Peyer's patch (tissue), 4 donors: Measurements from ENCODE around the gene TAF1.
"Not testable (repeated sequence)": the region's sequence is repeated elsewhere in the genome, so short reads cannot be mapped to it uniquely, and the experiment has no call there.

Source experiments
- CTCF ChIP-seq, 6 experiments: fragments of 450-650 bp in 4 of 6; fragments of 200-600 bp in 2 of 6; sonication (generic) in 1 of 6; IDR thresholded peaks; one replicate each; pipeline ENCODE4 v1.5.1; 2017 to 2019; ENCODE audit warnings: antibody characterized with exemption in 6 of 6, mild to moderate bottlenecking in 3 of 6, moderate library complexity in 1 of 6
- POLR2A ChIP-seq, 2 donors: fragments of 450-650 bp; IDR thresholded peaks; one replicate each; pipeline ENCODE4 v1.5.1; 2017; ENCODE audit warnings: antibody characterized with exemption in 2 of 2, mild to moderate bottlenecking in 2 of 2, moderate library complexity in 2 of 2

- not testable (repeated sequence) for TF ChIP-seq CTCF, POLR2A (IDR thresholded peaks at IDR 0.05)
Observed at GRCh38 chrX:71495979-71496378, 129.8 kb downstream of the TAF1 start.
